Tibial artery (tissue), 4 donors: Measurements from ENCODE around the gene B4GALT5.

Source experiments
- DNase-seq, 2 donors: peaks; one replicate each; pipeline ENCODE4 v3.0.0-alpha.2; 2019
- H3K27ac ChIP-seq, 2 donors: fragments of 200-600 bp; sonication (generic) in 1 of 2; 1 replicate in 1 of 2; 2 replicates in 1 of 2; pipeline ENCODE4 v1.5.1; 2018 to 2019; ENCODE audit warnings: mild to moderate bottlenecking in 1 of 2
- H3K27me3 ChIP-seq, 2 donors: fragments of 200-600 bp; sonication (generic) in 1 of 2; one replicate each; pipeline versions ENCODE4 v1.5.1 to v1.6.0; 2016 to 2019
- H3K36me3 ChIP-seq, 3 donors: fragments of 200-600 bp; sonication (generic) in 2 of 3; one replicate each; pipeline ENCODE4 v1.5.1; 2016 to 2019; ENCODE audit warnings: mild to moderate bottlenecking in 2 of 3
- H3K4me1 ChIP-seq, 4 donors: fragments of 200-600 bp; sonication (generic) in 2 of 4; 1 replicate in 3 of 4; 2 replicates in 1 of 4; pipeline ENCODE4 v1.5.1; 2016 to 2019
- H3K4me3 ChIP-seq, 2 donors: fragments of 200-600 bp; sonication (generic) in 1 of 2; 1 replicate in 1 of 2; 2 replicates in 1 of 2; pipeline ENCODE4 v1.5.1; 2018 to 2019; ENCODE audit warnings: mild to moderate bottlenecking in 2 of 2
- H3K9me3 ChIP-seq, 3 donors: fragments of 200-600 bp; sonication (generic) in 1 of 3; one replicate each; pipeline ENCODE4 v1.5.1; 2016 to 2019
- CTCF ChIP-seq, 2 experiments: fragments of 200-600 bp in 1 of 2; fragments of 450-650 bp in 1 of 2; IDR thresholded peaks; one replicate each; pipeline ENCODE4 v1.5.1; 2017 to 2019; ENCODE audit warnings: antibody characterized with exemption in 2 of 2, mild to moderate bottlenecking in 1 of 2, moderate library complexity in 1 of 2
- intact Hi-C: fragments of 100-400 bp; cut with DNase I; formaldehyde crosslinking; loops from one replicate; pipeline ENCODE4 v1.15.0; 2023; ENCODE audit warnings: low total_unique reads

Gene B4GALT5

GRCh38 chr20:49661560-49662329, 51.9 kb downstream of the B4GALT5 start:
- DNase-seq, result no peak
- no peak for TF ChIP-seq CTCF (IDR thresholded peaks at IDR 0.05)
- no peak overlapping the region for H3K4me3 ChIP-seq
- peaks cover 0 to 42% (median 18%) of the 10 kb centered on the region in 4 donors for H3K4me1 ChIP-seq
- H3K9me3 ChIP-seq, result no peaks in the 10 kb centered on the region
- no peak overlapping the region for H3K27ac ChIP-seq
- H3K36me3 ChIP-seq, result no peaks in the 10 kb centered on the region
- H3K27me3 ChIP-seq, result no peaks in the 10 kb centered on the region
- intact Hi-C loops, result no loop called here

- peaks cover 0 to 42% (median 23%) of the 10 kb centered on the region in 4 donors for H3K4me1 ChIP-seq
- TF ChIP-seq CTCF (IDR thresholded peaks at IDR 0.05), result no peak
- intact Hi-C loops, result no loop called here
- H3K27ac ChIP-seq, result no peak overlapping the region
- no peak overlapping the region for H3K4me3 ChIP-seq
- peaks cover 0 to 2% (median 0%) of the 10 kb centered on the region in 3 donors for H3K36me3 ChIP-seq
- no peaks in the 10 kb centered on the region for H3K27me3 ChIP-seq
- H3K9me3 ChIP-seq, result no peaks in the 10 kb centered on the region
- no peak for DNase-seq
These were observed 52.8 kb downstream of the B4GALT5 start for GRCh38 chr20:49660912-49661311.

- H3K36me3 ChIP-seq, result peaks cover 0 to 21% (median 15%) of the 10 kb centered on the region in 3 donors
- intact Hi-C loops, result no loop called here
- H3K27me3 ChIP-seq, result no peaks in the 10 kb centered on the region
- H3K27ac ChIP-seq, result no peak overlapping the region
- peaks cover 0 to 40% (median 22%) of the 10 kb centered on the region in 4 donors for H3K4me1 ChIP-seq
- no peak for DNase-seq
- H3K9me3 ChIP-seq, result no peaks in the 10 kb centered on the region
- H3K4me3 ChIP-seq, result no peak overlapping the region
- no peak for TF ChIP-seq CTCF (IDR thresholded peaks at IDR 0.05)
These were observed 54.6 kb downstream of the B4GALT5 start for GRCh38 chr20:49659056-49659455.

- intact Hi-C loops, result no loop called here
- no peak overlapping the region for H3K4me3 ChIP-seq
- H3K36me3 ChIP-seq, result peaks cover 0 to 26% (median 20%) of the 10 kb centered on the region in 3 donors
- peaks cover 0 to 40% (median 22%) of the 10 kb centered on the region in 4 donors for H3K4me1 ChIP-seq
- TF ChIP-seq CTCF (IDR thresholded peaks at IDR 0.05), result no peak
- H3K27ac ChIP-seq, result no peak overlapping the region
- no peaks in the 10 kb centered on the region for H3K27me3 ChIP-seq
- no peaks in the 10 kb centered on the region for H3K9me3 ChIP-seq
- no peak for DNase-seq
These were observed 55.2 kb downstream of the B4GALT5 start for GRCh38 chr20:49658508-49658907.

- Histone ChIP-seq H3K36me3 (peaks cover 10 to 38% (median 32%) of the 10 kb centered on the region in 3 donors), H3K27ac (no peak overlapping the region), H3K27me3 (no peaks in the 10 kb centered on the region), H3K4me3 (no peak overlapping the region), H3K9me3 (no peaks in the 10 kb centered on the region), H3K4me1 (peaks cover 0 to 36% (median 20%) of the 10 kb centered on the region in 4 donors)
- no peak for TF ChIP-seq CTCF (IDR thresholded peaks at IDR 0.05)
- peak in 1 of 2 donors; percentile 35 for DNase-seq
- intact Hi-C loops, result no loop called here
These were observed 56.4 kb downstream of the B4GALT5 start for GRCh38 chr20:49657118-49657901.
